Astrocyte (in vitro differentiated cells and primary cell): ENCODE results near the gene SSTR5. TPM values are rescaled to one million over a fixed set of nuclear protein-coding genes. Genes with fewer than 3 reads are reported as not detected.

Experiments used
- DNase-seq: peaks from one replicate; pipeline ENCODE4 v3.0.0-alpha.2; 2010; ENCODE audit warnings: low read depth
- FAIRE-seq: peaks from 2 replicates; lab custom pipeline; 2011; peaks lifted over from hg19 to GRCh38; lab: Jason Lieb, UNC
- H2AFZ ChIP-seq: 2 replicates; pipeline ENCODE4 v1.6.0; 2012; ENCODE audit warnings: low read depth, low read length, inconsistent platforms
- H3K27ac ChIP-seq: 2 replicates; pipeline ENCODE4 v1.5.1; 2011; ENCODE audit warnings: low read depth, low read length, inconsistent platforms
- H3K27me3 ChIP-seq: 2 replicates; pipeline ENCODE4 v1.6.0; 2011; ENCODE audit warnings: low read length, inconsistent platforms; ENCODE audit not compliant: insufficient read depth
- H3K36me3 ChIP-seq: 2 replicates; pipeline ENCODE4 v1.5.1; 2011; ENCODE audit warnings: low read length, inconsistent platforms; ENCODE audit not compliant: insufficient read depth
- H3K4me1 ChIP-seq: 2 replicates; pipeline ENCODE4 v1.5.1; 2011; ENCODE audit warnings: low read length, inconsistent platforms; ENCODE audit not compliant: insufficient read depth
- H3K4me2 ChIP-seq: 2 replicates; pipeline ENCODE4 v1.6.0; 2012; ENCODE audit warnings: low read length, inconsistent platforms
- H3K4me3 ChIP-seq: 2 replicates; pipeline ENCODE4 v1.5.1; 2011; ENCODE audit warnings: low read depth, mild to moderate bottlenecking, low read length, inconsistent platforms; ENCODE audit not compliant: insufficient read depth
- H3K79me2 ChIP-seq: 2 replicates; pipeline ENCODE4 v1.6.0; 2012; ENCODE audit warnings: mild to moderate bottlenecking, low read length, inconsistent platforms; ENCODE audit not compliant: insufficient read depth
- H3K9ac ChIP-seq: 2 replicates; pipeline ENCODE4 v1.6.0; 2012; ENCODE audit warnings: mild to moderate bottlenecking, low read length, inconsistent platforms
- H3K9me3 ChIP-seq: 2 replicates; pipeline ENCODE4 v1.5.1; 2012; ENCODE audit warnings: low read depth, mild to moderate bottlenecking, low read length, inconsistent platforms; ENCODE audit not compliant: insufficient read depth
- H4K20me1 ChIP-seq: 2 replicates; pipeline ENCODE4 v1.6.0; 2012; ENCODE audit warnings: low read length, inconsistent platforms; ENCODE audit not compliant: insufficient read depth
- H3K27ac Mint-ChIP-seq: one replicate; pipeline ENCODE4 v1.8.0; 2021; ENCODE audit warnings: mild to moderate bottlenecking, mixed read lengths; ENCODE audit not compliant: unreplicated experiment
- H3K27me3 Mint-ChIP-seq: one replicate; pipeline ENCODE4 v1.8.0; 2021; ENCODE audit warnings: low read depth, mixed read lengths; ENCODE audit not compliant: unreplicated experiment
- H3K36me3 Mint-ChIP-seq: one replicate; pipeline ENCODE4 v1.8.0; 2021; ENCODE audit warnings: low read depth, mixed read lengths; ENCODE audit not compliant: unreplicated experiment
- H3K4me1 Mint-ChIP-seq: one replicate; pipeline ENCODE4 v1.8.0; 2021; ENCODE audit warnings: low read depth, mixed read lengths; ENCODE audit not compliant: unreplicated experiment
- H3K4me3 Mint-ChIP-seq: one replicate; pipeline ENCODE4 v1.8.0; 2021; ENCODE audit warnings: mild to moderate bottlenecking, moderate library complexity, mixed read lengths; ENCODE audit not compliant: unreplicated experiment
- H3K9me3 Mint-ChIP-seq: one replicate; pipeline ENCODE4 v1.8.0; 2021; ENCODE audit warnings: mild to moderate bottlenecking, mixed read lengths; ENCODE audit not compliant: unreplicated experiment
- EZH2 ChIP-seq: IDR thresholded peaks from 2 replicates; pipeline ENCODE4 v1.6.1; 2012; ENCODE audit warnings: mild to moderate bottlenecking, low read length, inconsistent platforms; ENCODE audit not compliant: insufficient read depth
- total RNA-seq: library from RNA; stranded (reverse); gene quantifications from 2 replicates; pipeline ENCODE4 v1.2.1, GENCODE V29; 2021
- TF ChIP-seq, protein P1 (sequence below): IDR thresholded peaks from 2 replicates; pipeline ENCODE4 v1.5.1; 2011; ENCODE audit warnings: low read depth, mild to moderate bottlenecking, inconsistent platforms, low read length, moderate library complexity; ENCODE audit not compliant: insufficient read depth

SSTR5 gene
- total RNA-seq, 1 donor from 2014 or later: not detected

DNA sequence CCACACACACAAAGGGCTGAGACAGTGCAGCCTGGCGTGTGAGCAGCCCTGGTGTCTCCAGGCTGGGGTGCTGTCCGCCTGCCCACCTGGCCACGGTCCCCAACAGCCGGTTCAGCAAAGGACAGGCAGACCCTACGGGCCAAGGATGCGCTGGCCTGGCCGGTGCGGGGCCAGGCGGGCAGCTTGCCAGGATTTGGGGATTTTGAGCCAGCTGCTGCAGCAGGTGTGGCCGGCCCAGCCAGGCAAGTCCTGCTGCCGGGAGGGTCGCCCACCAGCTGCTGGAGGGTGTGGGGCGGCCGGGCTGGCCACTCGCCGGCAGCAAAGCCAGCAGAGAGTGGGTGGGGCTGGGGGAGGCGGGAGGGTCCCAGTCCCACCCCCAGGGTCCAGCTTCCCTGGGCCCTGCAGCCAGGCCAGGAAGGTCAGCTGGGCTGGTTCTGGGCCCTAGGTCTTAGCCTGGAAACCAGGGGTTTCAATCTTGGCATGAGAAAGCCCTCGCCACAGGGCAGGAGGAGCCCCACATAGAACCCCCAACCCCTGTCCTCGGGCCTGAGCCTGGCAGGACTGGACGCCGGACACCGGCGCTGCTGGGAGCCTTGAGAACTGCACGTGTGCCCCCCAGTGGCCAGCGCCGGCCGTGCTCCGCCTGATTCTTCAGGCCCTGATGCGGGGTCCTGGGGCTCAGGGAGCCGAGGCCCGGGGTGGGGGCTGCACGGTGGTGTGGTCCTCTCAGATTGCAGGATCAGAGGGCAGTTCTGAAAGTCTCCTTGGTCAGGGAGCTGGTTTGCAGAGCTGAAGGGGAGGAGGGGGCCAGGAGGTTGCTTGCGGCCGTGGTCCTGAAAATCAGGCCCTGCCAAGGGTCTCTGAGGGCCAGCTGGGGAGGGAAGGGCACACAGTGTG, 17.6 kb upstream of the SSTR5 start:
- Histone ChIP-seq H2AFZ (no peak overlapping the region), H3K4me1 (no peaks in the 10 kb centered on the region), H3K4me3 (no peak overlapping the region), H3K9ac (no peak overlapping the region), H4K20me1 (no peaks in the 10 kb centered on the region), H3K27ac (no peak overlapping the region), H3K27me3 (no peaks in the 10 kb centered on the region), H3K36me3 (no peaks in the 10 kb centered on the region), H3K4me2 (no peak overlapping the region), H3K9me3 (peaks cover 5% of the 10 kb centered on the region), H3K79me2 (no peaks in the 10 kb centered on the region)
- peaks cover 4% of the 10 kb centered on the region for H3K9me3 Mint-ChIP-seq
- DNase-seq (no peak), FAIRE-seq (no peak)
- no peak overlapping the region for H3K27ac Mint-ChIP-seq
- TF ChIP-seq EZH2: no peak
- TF ChIP-seq, protein P1, sequence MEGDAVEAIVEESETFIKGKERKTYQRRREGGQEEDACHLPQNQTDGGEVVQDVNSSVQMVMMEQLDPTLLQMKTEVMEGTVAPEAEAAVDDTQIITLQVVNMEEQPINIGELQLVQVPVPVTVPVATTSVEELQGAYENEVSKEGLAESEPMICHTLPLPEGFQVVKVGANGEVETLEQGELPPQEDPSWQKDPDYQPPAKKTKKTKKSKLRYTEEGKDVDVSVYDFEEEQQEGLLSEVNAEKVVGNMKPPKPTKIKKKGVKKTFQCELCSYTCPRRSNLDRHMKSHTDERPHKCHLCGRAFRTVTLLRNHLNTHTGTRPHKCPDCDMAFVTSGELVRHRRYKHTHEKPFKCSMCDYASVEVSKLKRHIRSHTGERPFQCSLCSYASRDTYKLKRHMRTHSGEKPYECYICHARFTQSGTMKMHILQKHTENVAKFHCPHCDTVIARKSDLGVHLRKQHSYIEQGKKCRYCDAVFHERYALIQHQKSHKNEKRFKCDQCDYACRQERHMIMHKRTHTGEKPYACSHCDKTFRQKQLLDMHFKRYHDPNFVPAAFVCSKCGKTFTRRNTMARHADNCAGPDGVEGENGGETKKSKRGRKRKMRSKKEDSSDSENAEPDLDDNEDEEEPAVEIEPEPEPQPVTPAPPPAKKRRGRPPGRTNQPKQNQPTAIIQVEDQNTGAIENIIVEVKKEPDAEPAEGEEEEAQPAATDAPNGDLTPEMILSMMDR: peak; percentile 35
- H3K4me3 Mint-ChIP-seq: no peak overlapping the region
- no peaks in the 10 kb centered on the region for H3K4me1 Mint-ChIP-seq
- H3K27me3 Mint-ChIP-seq: peaks cover 9% of the 10 kb centered on the region
- H3K36me3 Mint-ChIP-seq: no peaks in the 10 kb centered on the region

GRCh38 chr16:1055557-1055924, 17.0 kb upstream of the SSTR5 start:
- Mint-ChIP-seq H3K9me3 (peaks cover 4% of the 10 kb centered on the region), H3K27ac (no peak overlapping the region), H3K4me3 (no peak overlapping the region), H3K36me3 (no peaks in the 10 kb centered on the region), H3K4me1 (no peaks in the 10 kb centered on the region), H3K27me3 (peaks cover 9% of the 10 kb centered on the region)
- Histone ChIP-seq H2AFZ (no peak overlapping the region), H3K27me3 (no peaks in the 10 kb centered on the region), H3K9ac (no peak overlapping the region), H4K20me1 (no peaks in the 10 kb centered on the region), H3K4me1 (no peaks in the 10 kb centered on the region), H3K79me2 (no peaks in the 10 kb centered on the region), H3K4me3 (no peak overlapping the region), H3K4me2 (no peak overlapping the region), H3K36me3 (no peaks in the 10 kb centered on the region), H3K27ac (no peak overlapping the region), H3K9me3 (peaks cover 5% of the 10 kb centered on the region)
- FAIRE-seq: no peak
- no peak for TF ChIP-seq EZH2
- TF ChIP-seq, protein P1: no peak
- DNase-seq: no peak

DNA sequence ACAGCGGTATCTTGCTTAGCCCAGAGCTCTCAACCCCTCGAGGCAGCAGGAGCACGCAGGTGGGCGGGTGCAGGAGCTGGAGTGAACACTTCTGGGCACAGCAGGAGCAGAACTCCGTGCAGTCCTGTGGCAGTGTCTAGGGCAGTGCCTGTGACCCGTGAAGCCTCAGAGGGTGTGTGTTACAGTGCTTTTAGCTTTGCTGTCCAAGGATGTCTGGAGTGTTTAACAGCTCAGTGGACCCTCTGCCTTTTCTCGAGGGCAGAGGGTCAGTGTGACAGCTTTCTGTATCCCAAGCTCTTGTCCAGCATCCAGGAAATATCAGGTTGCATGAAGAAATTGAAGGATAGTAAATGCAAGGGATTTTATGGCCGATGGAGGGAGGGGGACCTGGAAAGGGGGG, 16.4 kb upstream of the SSTR5 start:
- DNase-seq (no peak), FAIRE-seq (no peak)
- no peaks in the 10 kb centered on the region for H3K27me3 ChIP-seq
- TF ChIP-seq, protein P1: no peak
- no peak for TF ChIP-seq EZH2
- H3K9me3 ChIP-seq: peaks cover 5% of the 10 kb centered on the region
- no peaks in the 10 kb centered on the region for H4K20me1 ChIP-seq
- Mint-ChIP-seq H3K9me3 (peaks cover 6% of the 10 kb centered on the region), H3K4me3 (no peak overlapping the region), H3K27me3 (peaks cover 9% of the 10 kb centered on the region), H3K36me3 (no peaks in the 10 kb centered on the region), H3K27ac (no peak overlapping the region), H3K4me1 (no peaks in the 10 kb centered on the region)
- no peak overlapping the region for H3K9ac ChIP-seq
- H3K27ac ChIP-seq: no peak overlapping the region
- H3K4me1 ChIP-seq: no peaks in the 10 kb centered on the region
- H3K36me3 ChIP-seq: no peaks in the 10 kb centered on the region
- H2AFZ ChIP-seq: no peak overlapping the region
- H3K4me3 ChIP-seq: no peak overlapping the region
- H3K79me2 ChIP-seq: no peaks in the 10 kb centered on the region
- H3K4me2 ChIP-seq: no peak overlapping the region
